NB4 (cell line): ENCODE results near the gene KRT77.

Experiments used
- DNase-seq: peaks from one replicate; pipeline ENCODE4 v3.0.0; 2010; ENCODE audit warnings: low read depth
- H3K4me3 ChIP-seq: one replicate; pipeline ENCODE4 v1.5.1; 2011; ENCODE audit warnings: mild to moderate bottlenecking, low read depth, low read length, moderate library complexity
- CTCF ChIP-seq: IDR thresholded peaks from one replicate; pipeline ENCODE4 v1.5.1; 2012; ENCODE audit warnings: low read depth, low read length
- MAX ChIP-seq: IDR thresholded peaks from 2 replicates; pipeline ENCODE4 v1.6.1; 2011; ENCODE audit warnings: low read depth, low read length
- MYC ChIP-seq: IDR thresholded peaks from 2 replicates; pipeline ENCODE4 v1.6.1; 2011; ENCODE audit warnings: low read depth, low read length
- POLR2A ChIP-seq: IDR thresholded peaks from 2 replicates; pipeline ENCODE4 v1.6.1; 2011; ENCODE audit warnings: mild to moderate bottlenecking; ENCODE audit not compliant: insufficient read length; ENCODE audit errors: extremely low read depth

Gene KRT77

DNA sequence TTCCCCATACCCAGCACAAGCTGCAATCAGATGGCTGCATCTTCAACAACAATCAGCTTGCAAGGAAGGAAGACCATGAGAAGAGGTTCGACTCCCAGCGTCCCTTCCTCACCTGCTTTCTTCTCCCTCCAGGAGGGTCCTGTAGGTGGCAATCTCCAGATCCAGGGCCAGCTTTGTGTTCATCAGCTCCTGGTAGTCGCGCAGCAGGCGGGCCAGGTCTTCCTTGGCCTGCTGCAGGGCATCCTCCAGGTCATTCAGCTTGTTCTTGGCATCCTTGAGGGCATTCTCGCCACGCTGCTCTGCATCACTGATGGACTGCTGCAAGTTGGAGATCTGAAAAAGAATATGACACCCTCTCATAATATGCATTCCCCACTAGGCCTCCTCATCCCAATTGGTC lies 27.2 kb downstream of the KRT77 start:
- DNase-seq, result no peak
- no peak overlapping the region for H3K4me3 ChIP-seq
- TF ChIP-seq MAX, result no peak
- TF ChIP-seq POLR2A, result no peak
- no peak for TF ChIP-seq CTCF
- TF ChIP-seq MYC, result no peak

DNA sequence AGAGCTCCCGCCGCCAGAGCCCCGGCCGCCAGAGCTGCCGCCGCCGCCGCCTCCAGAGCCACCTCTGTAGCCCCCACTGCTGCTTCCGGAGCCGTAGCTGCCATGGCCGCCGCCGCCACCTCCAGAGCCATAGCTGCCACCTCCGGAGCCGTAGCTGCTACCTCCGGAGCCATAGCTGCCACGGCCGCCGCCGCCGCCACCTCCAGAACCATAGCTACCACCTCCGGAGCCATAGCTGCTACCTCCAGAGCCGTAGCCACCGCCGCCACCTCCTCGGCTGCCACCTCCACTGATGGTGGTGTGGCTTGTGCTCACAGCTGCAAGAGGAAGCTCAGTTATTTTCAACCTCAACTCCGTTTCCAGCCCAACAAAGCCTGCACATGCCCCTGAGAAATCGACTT lies 28.0 kb downstream of the KRT77 start:
- DNase-seq, result no peak
- TF ChIP-seq MAX, result no peak
- no peak for TF ChIP-seq CTCF
- no peak for TF ChIP-seq POLR2A
- no peak for TF ChIP-seq MYC
- no peak overlapping the region for H3K4me3 ChIP-seq

GRCh38 chr12:52674433-52674775 lies 28.9 kb downstream of the KRT77 start:
- TF ChIP-seq MAX (no peak), CTCF (no peak), POLR2A (no peak), MYC (no peak)
- no peak overlapping the region for H3K4me3 ChIP-seq
- DNase-seq, result no peak

DNA sequence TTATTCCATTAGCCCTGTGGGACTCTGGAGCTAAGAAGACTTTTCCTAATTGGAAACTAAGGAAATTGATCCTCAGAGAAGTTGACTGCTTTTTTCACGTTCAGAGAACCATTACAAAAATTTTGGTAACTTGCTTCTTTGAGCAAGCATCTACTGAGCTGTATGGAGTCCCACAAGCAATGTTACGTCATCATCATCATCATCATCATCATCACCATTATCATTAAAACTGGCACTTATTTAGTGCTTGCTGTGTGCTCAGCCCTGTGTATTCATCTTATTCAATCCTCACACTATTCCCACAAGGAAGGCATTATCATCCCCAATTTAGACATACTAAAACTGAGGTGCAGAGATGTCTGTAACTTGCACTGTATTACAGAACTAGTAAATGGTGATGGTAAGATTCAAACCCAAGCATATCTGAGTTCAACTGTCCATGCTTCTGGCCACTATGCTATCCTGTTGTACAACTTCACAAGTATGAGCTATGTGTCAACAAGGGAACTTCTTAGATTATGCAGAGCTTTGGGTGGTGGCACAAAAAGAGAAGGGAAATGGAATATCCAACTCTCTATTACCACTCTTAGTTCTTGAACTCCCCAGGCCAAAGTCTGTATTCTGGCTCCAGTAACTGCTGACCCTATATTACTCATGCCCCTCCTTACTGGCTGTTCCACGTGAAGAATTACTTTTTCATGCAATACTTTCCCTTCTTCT lies 29.5 kb downstream of the KRT77 start:
- no peak for TF ChIP-seq CTCF
- no peak for TF ChIP-seq MYC

DNA sequence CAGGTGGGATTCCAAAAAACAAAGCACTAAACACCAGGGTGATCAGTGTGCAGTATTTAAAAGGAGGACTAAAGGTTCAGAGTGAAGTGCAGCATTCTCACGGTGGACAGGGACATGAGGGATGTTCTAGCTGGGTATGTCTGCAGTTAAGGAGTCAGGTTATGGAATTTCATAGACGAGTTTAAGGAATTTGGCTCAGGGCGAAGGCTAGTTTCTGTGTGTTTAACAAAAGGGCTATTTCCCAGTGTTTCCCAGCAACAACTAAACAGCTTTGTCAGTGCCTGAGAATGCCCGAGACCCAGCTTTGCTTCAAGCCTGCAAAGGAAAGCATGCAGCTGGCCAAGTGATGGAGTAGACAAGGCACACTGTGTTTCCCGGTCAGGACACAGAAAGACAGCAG lies 30.1 kb downstream of the KRT77 start:
- no peak overlapping the region for H3K4me3 ChIP-seq
- TF ChIP-seq POLR2A (no peak), MYC (no peak), MAX (no peak), CTCF (no peak)
- no peak for DNase-seq

More for the DNA sequence above, 29.5 kb downstream of the KRT77 start:
- DNase-seq, result no peak
- no peak overlapping the region for H3K4me3 ChIP-seq

- TF ChIP-seq CTCF (no peak), POLR2A (no peak), MAX (no peak), MYC (no peak)
- no peak for DNase-seq
- H3K4me3 ChIP-seq, result no peak overlapping the region
These were observed 30.9 kb downstream of the KRT77 start for GRCh38 chr12:52672321-52672933.
